Body of pancreas (tissue), 4 donors: ENCODE results near the gene COX6A1.

Source experiments
- POLR2A ChIP-seq, 3 donors: fragments of 450-650 bp; IDR thresholded peaks; one replicate each; pipeline ENCODE4 v1.6.1; 2016; ENCODE audit warnings: antibody characterized with exemption in 3 of 3, mild to moderate bottlenecking in 2 of 3
- TF ChIP-seq, protein P1 (sequence below), 7 experiments: fragments of 450-650 bp in 4 of 7; fragments of 200-600 bp in 3 of 7; sonication (generic) in 3 of 7; IDR thresholded peaks; one replicate each; pipeline ENCODE4 v1.5.1; 2016 to 2019; ENCODE audit warnings: antibody characterized with exemption in 7 of 7

DNA sequence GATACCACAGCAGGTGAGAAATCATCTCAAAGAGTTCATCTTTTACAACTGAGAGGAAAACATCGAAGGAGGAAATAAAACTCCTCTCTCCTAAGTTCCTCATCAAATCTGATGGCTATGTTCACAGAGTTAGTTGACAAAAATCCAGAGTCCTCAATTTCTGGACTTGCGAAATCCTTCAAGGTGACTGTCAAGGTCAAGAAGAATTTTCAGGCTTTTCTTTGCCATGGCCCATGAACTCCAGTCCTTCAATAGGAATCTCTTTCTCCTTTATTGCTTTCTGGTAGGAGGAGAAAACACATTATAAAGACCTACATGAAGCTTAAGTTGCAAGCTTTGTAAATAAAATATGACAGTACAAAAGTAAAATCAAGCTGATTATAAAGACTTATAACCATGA is 6.8 kb downstream of the COX6A1 start:
- TF ChIP-seq, protein P1, sequence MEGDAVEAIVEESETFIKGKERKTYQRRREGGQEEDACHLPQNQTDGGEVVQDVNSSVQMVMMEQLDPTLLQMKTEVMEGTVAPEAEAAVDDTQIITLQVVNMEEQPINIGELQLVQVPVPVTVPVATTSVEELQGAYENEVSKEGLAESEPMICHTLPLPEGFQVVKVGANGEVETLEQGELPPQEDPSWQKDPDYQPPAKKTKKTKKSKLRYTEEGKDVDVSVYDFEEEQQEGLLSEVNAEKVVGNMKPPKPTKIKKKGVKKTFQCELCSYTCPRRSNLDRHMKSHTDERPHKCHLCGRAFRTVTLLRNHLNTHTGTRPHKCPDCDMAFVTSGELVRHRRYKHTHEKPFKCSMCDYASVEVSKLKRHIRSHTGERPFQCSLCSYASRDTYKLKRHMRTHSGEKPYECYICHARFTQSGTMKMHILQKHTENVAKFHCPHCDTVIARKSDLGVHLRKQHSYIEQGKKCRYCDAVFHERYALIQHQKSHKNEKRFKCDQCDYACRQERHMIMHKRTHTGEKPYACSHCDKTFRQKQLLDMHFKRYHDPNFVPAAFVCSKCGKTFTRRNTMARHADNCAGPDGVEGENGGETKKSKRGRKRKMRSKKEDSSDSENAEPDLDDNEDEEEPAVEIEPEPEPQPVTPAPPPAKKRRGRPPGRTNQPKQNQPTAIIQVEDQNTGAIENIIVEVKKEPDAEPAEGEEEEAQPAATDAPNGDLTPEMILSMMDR (IDR thresholded peaks at IDR 0.05): no peak
- no peak for TF ChIP-seq POLR2A (IDR thresholded peaks at IDR 0.05)
